Activated naive CD4-positive, alpha-beta T cell (primary cell): Measurements from ENCODE around the gene SLC22A31.
A peak's percentile ranks its signal among the peaks of the same experiment; 100 is the strongest.
"Not testable (repeated sequence)": the region's sequence is repeated elsewhere in the genome, so short reads cannot be mapped to it uniquely, and the experiment has no call there.

ENCODE experiments used
- DNase-seq, 4 experiments: peaks; one replicate each; lab custom pipeline; 2025; lab: John Stamatoyannopoulos, UW

Gene SLC22A31

DNA sequence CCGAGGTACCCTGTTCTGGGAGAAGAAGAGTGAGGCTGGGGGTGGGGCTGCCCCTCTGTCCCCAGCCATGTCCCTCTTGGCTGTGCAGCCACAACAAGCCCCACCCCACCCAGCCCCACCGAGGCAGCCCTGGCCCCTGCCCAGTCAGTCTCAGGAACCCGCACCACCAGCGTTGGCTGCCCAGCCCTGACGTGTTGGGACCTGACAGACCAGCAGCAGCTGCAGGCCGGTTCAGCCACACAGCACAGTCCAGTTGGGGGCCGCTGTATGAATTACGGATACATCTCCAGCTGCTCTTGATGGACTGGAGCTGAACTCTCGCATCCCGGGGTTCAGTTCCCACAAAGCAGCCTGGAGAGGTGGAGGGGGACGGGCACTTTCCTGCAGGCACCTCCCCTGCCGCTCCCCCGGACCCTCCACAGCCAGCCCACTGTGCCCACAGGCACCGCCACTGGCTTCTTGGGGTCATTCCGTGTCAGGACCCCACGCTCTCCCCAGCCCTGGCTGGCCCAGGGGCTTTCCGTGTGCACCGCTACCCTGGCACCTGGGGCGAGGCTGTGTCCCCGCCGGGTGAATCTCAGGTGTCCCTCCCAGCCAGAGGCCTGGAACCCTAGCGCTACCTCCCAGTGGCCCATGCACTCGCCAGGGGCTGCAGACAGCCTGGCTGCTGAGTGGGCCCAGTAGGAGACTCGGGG lies 21.7 kb downstream of the SLC22A31 start:
- DNase-seq: no peak

DNA sequence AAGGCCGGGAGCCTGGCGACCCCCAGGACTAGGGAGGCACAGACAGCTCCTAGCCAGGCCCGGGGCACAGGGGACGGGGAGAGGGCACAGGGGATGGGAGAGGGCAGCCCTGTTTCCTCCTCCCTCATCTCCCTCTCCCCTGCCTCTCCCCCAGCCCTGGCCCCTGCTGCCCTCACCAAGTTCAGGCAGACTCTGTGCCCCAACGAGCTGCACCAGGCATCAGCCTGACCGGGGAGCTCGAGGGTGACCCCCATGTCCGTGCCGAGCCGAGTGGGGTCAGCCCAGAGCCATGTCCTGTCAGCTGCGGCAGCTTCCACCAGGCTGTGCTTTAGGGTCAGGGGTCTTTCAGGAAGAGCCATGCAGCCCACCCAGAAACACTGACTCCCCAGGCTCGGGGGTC lies 22.8 kb downstream of the SLC22A31 start:
- no peak for DNase-seq

DNA sequence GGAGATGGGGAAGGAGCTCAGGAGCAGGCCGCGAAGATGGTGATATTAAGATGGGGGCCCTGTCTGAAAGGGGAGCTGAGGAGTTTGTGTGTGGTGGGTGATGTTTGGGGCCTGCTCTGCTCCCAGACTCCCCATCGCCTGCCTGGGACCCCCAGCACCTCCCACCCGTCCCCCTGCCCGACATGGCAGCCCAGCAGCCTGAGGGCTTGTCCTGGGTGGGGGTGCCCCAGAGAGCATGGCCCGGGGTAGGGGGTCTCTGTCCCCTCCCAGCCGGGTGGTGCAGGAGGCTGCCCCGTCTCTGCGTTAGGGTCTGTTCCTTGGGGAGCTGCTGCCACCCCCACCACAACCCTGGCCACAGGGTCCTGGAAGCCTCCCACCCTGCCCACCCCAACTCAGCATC lies 23.6 kb downstream of the SLC22A31 start:
- no peak for DNase-seq

DNA sequence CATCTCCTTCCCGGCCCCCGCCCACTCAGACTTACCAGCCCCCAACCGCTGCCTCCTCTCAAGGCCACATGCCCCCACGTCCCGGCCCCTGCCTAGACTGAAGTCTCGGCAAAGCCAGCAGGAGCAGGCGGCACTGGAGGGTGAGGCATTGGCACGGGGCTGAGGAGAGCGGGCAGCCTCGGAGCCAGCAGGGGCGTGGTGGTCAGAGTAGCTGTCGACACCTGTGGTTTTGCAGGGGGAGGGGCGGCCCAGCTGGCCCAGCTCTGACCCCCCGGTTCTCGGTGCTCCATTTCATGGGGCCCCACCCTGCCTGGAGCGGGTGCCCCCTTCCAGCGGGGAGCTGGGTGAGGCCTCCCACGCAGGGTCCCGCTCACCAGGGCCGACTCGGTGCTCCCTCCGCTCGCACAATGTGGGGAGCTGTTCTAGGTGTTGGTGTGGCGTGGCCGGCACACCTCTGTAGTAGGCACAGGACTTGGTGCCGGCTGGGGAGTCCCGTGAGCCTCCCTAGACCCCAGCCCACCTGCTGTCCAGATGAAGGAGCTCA lies 24.1 kb downstream of the SLC22A31 start:
- no peak for DNase-seq

DNA sequence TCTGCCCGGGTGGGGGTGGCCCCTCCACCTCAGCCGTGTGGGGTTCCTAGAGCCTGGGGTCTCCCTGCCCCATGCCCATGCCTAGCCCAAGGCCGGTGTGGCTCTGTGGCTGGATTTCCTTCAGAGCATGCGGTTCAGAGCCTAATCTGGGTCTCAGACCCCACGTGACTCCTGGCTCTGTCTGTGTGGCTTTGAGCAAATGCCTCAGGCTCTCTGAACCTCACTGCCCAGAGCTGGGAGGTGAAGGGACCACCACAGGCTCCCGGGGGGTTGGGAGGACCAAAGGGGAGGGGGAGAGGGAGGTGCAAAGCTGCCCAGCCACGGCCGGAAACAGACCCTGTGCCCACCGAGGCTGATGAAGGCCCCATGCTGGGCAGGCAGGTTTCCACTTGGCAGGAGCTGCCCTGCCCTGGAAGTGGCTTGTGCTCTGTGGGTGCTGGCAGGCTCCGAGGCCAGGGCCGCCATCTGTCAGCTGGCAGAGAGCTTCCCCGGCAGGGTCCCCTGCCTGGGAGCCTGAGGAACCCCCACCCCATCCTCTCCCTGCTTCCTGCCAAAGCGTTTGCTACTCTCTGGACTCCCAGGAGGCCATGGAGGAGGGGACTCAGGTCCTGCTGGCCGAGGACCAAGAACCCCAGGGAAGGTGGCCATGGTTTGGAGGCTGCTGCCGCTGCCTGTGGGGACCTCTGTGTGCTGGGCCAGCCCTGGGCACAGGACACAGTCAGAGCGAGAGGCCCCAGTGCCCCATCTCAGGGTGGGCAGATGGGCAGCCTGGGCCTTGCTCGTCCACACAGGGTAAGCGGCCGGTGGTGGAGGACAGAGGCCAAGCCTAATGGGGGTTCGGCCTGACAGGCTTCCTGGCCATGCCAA lies 24.8 kb downstream of the SLC22A31 start:
- DNase-seq: no peak

DNA sequence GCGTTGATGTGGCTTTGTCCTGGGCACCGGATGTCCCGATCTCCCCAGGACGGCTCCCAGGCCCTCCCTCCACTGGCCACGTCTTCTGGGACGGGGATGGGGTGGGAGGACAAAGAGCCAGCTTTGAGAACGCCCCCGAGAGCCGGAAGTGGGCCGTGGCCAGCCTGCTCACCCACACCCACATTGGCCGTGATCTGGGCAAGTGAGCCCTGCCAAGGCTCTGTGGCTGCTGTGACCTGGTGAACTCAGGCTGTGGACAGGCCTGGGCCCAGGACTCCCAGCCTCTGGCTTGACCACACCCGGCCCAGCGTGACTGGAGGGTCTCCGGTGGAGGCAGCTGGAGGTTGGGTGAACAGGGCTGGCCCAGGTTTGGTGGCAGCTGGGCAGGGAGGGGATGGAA lies 25.5 kb downstream of the SLC22A31 start:
- no peak for DNase-seq

DNA sequence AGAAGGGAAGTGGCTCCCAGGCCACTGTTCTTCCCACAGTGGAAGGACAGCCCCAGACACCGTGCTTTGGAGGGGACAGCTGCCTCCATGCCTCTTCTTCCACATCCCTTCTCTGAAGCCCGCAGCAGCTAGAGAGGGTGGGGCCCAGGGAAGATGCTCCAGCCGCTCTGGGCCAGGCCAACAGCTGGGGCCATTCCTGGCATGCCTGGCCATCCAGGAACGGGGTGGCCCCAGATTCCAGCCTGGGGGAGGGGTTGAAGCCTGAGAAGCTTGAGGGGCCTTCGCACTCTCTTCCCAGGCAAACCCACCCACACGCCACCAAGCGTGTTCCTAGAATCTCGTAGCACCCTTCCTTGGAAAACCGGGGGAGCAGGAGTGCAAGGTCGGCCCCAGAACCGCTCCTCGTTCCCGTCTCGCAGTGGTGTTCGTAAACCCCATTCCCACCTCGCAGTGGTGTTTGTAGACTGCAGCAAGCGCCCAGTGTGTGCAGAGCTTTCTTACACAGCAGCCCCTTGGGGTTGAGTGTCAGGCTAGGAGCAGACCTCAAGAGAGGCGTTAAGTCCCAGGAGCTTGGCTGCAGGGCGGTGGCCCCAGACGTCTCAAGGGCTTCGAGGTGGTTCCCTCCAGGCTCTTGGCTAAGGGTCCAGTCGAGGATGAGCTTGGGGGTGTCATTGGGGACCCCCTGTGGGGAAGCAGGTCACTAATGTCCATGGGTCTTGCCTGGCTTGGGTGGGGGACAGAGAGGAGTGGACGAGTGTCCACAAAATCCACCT lies 26.1 kb downstream of the SLC22A31 start:
- DNase-seq: no peak

DNA sequence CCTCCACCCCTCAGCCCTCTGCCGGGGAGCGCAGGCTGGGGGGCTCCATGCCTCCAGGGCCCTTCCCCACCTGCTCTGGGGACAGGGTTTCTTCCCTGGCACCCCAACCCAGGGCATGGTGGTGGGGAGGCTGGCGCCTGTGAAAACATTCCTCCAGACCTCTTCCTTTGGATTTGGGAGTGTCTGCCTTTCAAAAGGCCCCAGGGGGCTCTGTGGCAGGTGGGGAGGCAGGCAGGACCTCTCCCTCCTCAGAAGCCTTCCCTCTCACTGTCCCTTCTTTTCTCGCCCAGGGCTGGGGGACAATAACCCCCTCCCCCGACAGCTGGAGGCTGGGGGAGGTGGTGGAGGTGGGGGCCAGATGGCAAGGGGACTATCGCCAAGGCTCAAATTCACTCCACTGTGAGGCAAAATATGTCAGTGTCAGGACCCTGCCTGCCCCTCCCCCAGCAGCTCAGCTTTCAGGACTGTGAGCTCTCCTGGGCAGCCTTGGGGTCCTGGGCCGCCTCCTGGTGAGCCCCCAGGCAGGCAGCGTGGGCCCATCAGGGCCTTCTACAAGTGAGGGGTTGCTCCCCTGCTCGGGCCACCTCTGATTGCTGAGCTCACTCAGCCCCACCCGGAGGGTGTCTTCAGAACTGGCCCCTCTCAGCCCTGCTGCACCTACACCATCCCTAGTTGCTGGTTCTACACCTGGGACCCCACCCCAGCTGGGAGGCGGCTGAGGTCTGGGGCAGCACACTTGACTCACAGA lies 27.0 kb downstream of the SLC22A31 start:
- DNase-seq: no peak

DNA sequence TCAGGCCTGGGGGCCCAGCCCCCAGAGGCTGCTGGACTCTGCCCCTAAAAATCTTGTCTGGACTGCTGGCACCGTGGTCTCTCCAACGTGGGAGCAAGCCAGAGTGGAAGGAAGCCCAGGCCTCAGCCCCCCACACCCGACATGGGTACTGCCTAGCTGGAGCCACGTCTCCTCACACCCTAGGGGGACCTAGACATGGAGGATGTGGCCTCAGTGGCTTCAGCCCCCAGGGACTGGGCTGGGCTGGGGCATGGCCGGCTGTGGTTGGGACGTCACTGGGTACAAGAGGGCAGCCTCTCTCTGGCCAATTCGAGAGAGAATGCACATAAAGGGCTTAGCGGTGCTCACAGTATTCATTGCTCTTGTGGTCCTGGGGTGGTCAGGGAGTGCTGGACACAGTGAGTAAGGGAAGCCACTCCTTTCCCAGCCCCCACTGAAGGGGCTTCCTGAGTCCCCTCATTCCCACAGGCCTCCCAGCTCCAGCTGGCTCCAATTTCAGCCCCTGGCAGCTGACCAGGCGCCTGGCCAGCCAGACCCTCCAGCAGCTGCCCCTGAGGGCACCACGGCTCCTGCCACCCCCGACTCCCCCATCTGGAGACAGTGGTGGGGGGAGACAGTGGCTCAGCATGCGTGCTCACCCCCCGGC lies 27.7 kb downstream of the SLC22A31 start:
- no peak for DNase-seq

DNA sequence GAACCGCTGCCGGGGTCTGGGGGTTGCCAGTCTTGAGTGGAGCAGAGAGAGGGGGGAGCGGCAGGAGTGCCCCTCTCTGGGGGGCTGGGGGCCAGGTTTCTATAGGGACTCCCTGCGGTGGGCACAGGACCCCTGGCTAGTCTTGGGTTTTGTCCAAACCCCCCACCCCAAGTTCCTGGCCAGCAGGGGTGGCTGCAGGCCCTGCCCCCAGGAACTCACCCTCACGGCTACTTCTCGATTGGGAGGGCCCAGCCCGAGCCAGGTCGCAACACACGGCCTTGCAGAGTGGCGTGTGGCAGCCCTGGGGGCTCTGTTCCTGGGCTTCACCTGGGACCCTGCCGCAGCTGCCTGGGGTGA lies 28.2 kb downstream of the SLC22A31 start:
- no peak for DNase-seq

DNA sequence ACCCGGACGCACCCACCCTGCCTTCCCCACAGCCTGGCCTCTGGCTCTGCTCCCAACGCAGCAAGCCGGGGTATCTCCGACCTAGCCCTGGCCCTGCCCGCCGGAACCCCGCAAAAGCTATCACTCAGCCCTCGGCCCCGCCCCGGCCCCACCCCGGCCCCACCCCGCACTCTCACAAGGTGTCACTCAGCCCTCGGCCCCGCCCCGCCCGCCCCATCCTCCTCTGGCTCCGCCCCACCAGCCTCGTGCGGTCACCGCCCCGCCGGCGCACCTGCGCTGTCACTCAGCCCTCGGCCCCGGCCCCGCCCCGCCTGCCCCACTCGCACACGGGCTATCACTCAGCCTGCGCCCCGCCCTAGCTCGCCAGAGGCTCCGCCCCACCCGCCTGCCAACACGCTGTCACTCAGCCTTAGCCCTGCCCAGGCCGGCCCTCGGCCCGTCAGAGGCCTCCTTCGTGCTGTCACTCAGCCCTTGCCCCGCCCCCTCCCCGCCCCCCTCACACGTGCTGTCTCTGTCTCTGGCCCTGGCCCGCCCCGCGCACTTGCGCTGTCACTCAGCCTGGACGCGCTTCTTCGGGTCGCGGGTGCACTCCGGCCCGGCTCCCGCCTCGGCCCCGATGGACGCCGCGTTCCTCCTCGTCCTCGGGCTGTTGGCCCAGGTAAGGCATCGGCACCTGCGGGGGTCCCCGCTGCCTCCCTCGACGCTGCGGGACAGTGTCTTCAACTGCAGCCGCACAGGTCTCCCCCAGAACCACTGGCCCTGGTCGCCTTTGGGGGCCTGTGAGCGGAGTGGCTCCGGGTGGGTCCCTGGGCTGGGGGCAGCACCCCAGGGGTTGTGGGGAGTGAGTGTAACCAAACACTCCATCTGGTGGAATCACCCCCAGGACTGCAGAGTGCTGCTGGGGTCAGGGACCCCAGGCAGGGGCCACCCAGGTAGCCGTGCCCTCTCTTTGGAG lies 28.8 kb downstream of the SLC22A31 start, which contains the start of gene CDH15:
Gene CDH15 (plus strand): TSS at position 533 of the 955 bp plus-strand sequence. CDS start 84 bp downstream, at position 617.
- DNase-seq: peak; percentile 85 to 96 (median 88)

DNA sequence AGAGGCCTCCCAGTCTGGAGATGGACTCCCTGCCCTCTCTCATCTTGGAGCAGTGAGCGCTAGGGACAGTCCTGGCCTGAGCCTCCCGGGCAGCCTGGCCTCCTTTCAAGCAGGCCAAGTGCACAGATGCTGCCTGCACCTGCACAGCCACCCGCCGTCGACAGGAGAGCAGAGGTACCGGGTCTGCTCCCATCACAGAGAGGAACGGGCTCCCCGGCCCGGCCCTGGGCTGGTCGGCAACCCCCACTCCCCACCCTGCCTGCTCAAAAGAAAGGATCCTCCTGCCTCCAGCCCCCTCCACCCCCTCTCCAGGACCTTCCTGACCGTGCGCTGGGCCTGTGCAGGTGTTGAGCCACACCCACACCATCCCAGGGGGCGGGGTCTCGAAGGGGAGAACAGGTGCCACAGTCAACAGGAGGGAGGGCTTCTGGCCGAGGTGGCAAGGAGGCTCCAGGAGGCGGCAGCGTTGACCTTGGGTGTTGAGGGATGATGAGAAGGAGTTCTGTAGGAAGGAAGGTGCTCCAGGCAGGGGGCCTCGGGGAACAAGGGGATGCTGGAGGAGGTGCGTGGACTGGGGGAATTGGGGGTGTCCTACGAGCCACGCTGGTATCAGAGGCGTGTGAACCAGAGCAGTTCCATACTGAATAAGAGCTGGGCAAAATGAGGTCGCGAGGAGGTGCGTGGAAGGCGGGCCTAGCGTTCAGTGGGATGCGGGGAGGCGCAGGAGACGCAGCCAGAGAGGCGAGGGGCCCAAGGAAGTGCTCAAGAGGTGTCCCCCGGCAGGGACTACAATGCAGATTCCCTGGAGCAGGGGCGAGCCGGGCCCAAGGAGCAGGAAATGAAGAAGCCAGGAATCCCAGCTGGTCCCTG lies 29.8 kb downstream of the SLC22A31 start:
- DNase-seq: no peak

DNA sequence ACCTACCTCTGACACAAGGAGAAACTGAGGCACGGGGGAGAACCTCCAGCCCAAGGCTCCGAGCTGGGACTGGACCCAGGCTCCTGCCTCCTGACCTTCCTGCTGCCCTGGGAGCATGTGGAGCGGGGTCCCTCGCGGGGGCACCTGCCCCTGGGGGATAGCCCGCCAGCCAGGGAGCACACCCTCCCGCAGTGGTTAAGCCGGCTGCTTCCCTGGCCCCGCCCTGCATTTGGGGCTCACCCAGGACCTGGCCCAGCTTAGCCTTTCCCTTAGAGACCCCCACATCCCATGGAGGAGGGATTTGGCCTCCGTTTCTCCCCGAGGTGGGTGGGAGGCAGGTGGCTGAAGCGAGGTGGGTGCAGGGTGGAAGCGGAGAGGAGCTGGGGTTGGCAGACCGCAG lies 30.6 kb downstream of the SLC22A31 start:
- no peak for DNase-seq

DNA sequence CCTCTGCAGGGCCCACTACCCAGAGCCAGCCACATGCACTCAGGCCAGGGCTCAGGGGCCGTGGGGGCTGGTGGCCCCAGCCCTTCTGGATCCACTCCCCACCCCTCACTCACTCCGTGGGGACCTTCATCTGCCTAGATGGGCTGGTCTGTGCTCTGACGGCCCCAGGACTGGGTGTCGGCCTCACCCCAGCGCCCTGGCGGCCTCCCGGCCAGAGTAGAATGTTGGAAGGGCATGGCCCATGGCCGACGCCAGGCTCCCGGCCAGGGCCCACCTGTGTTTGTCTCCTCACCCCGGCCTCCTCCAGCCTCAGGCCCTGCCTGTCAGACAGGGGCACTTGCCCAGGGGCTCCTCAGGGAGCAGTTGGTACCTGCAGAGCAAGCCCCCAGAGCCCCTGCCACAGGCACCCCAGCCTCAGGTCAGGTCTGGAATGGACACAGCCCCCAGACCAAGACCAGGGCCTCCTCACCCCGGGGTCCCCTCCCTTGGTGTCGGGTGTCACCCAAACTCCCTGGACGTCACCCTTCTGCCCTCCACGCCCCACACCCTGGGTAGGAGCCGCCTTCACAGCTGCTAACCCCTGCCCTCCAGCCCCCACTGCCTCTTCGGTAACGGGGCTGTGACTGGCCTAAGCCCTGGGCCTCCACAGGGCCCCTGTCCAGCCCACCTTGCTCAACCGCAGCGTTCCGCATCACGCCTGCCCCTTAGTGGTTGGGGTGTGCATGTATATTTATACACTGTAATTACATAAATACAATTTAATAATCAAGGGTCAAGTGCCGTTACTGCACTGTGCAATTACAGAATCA lies 31.8 kb downstream of the SLC22A31 start:
- no peak for DNase-seq

DNA sequence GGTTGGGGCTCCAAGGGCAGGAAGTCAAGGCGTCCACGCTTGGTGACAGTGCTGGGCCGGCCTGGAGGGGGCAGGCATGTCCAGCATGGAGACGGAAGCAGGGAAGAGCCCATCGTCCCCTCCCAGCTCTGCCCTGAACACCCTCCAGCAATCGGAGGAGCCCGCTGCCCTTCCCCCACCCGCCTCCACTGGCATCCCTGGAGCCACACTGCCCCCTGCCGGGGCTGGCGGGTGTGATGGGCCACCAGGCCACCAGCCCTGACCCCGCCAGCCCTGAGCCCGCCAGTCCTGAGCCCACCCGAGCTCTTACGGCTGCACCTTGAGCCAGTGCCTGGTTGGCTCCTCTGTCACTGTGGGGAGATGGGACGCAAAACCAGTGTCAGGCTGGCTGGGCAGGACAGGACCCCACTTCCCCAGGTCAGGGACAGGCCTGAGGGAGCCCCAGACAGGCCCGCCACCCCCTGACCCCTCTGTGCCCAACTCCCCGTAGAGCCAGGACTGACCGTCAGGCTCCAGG lies 32.9 kb downstream of the SLC22A31 start:
- DNase-seq: peak; percentile 58 to 88 (median 84)

DNA sequence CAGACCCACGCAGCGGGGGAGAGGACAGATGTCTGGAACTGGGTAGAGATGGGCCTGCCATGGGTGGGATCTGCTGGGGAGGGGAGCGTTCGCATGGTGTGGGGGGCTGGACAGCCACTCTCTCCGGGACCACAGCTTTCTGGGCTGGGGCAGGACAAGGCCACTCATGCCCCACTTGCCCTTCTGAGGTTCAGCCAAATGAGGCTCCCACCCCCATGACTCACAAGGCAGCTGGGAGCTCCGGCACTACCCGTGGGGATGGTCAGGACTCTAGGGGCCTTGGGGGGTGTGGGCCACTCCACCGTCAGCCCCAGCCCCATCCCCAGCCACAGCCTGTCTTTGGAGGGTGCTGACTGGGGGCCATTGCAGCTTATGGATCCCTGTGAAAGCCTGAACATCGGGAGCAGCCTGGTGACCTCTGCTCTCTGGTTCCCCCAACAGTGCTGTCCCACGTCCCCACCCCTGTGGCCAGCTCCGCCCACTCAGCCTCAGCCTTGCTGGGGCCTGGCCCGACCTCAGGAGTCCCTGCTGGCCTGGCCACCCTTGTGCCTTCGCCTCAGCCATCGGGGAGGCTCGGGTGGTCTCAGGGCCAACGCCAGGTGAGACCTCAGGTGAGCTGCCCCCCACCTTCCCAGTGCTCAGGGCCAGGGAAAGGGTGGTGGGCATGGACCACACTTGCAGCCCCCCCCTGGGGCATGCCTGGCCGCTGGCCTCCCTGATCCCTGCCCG lies 33.5 kb downstream of the SLC22A31 start:
- DNase-seq: no peak

DNA sequence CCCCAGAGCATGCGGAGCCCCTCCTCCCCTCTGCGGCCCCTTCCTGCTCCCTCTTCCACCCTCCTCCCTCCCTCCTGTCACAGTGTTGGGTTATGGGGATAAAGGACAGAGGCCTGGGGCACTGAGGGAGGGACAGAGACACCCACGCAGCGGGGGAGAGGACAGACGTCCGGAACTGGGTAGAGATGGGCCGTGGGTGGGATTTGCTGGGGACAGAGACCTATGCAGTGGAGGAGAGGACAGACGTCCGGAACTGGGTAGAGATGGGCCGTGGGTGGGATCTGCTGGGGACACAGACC lies 34.7 kb downstream of the SLC22A31 start:
- DNase-seq: not testable (repeated sequence)
